ENCODE results near the gene KIF16B.

DNA sequence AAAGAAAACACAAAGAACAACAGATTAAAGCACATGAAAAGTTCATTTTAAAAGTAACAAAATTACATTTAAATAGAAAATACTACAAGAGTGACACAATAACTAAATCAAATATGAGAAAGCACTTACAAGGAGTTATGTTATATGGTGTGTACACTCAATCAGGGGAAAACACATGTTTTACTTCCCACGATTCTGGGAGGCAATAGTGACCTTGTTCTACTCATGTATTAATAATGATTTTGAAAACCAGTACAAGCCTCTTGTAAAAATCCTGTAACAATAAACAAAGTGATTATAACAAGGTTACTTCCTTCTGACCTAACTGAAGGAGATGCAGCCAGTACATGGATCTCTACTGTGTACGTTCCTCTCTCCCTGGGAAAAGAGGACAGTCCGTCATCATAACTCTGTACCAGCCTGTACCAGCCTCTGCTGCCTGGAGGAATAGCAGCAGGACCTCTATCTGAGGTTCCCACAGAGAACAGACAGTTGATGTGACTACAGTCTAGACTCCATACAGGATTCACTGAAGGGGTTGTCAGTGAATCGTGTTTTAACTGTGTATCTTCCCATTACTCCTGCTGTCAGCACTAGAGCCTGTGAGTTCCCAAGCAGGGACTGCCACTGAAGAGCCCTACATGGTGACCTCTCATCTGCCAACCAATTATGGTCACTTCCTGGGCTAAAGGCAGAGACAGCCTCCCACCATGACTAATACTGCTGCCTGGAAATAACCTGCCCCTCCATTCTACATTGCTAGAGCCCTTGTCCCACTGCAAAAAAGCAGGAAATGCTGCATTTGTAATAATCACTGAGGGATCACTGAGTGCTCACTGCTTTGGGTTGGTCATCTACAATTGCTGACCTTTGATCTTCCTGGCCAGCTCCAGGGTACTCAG lies 149.7 kb downstream of the KIF16B start:
- TF ChIP-seq, protein P1, sequence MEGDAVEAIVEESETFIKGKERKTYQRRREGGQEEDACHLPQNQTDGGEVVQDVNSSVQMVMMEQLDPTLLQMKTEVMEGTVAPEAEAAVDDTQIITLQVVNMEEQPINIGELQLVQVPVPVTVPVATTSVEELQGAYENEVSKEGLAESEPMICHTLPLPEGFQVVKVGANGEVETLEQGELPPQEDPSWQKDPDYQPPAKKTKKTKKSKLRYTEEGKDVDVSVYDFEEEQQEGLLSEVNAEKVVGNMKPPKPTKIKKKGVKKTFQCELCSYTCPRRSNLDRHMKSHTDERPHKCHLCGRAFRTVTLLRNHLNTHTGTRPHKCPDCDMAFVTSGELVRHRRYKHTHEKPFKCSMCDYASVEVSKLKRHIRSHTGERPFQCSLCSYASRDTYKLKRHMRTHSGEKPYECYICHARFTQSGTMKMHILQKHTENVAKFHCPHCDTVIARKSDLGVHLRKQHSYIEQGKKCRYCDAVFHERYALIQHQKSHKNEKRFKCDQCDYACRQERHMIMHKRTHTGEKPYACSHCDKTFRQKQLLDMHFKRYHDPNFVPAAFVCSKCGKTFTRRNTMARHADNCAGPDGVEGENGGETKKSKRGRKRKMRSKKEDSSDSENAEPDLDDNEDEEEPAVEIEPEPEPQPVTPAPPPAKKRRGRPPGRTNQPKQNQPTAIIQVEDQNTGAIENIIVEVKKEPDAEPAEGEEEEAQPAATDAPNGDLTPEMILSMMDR (IDR thresholded peaks at IDR 0.05): no peak
- no peak for TF ChIP-seq POLR2AphosphoS5 (IDR thresholded peaks at IDR 0.05; ENCODE audit: low read depth, low read length)
- no peak for TF ChIP-seq TCF7L2 (IDR thresholded peaks at IDR 0.05; ENCODE audit: low read depth, low read length)
